ENCODE data around the gene ACTN4. TPM values are rescaled to one million over a fixed set of nuclear protein-coding genes. Genes with fewer than 3 reads are reported as not detected.

Gene ACTN4
- total and polyA plus RNA-seq, 10 of the 15 experiments (the other 5 are each of a cell fraction or from before 2014, with no cell fraction given), result 2.4 to 293 (median 72.5) TPM

GRCh38 chr19:38773469-38774177 lies 126.2 kb downstream of the ACTN4 start, which contains the start of gene LGALS7:
Gene LGALS7 (minus strand): TSS chr19:38773517. CDS start chr19:38773492, 25 bp downstream.
- Histone ChIP-seq H3K4me2 (ENCODE audit: control insufficient read depth, insufficient read depth) (no peak within 1 kb of the TSS), H3K9me3 (replicated peaks; ENCODE audit: control insufficient read depth, insufficient read depth, low read length) (no peaks in the 10 kb centered on the region), H3K36me3 (ENCODE audit: control insufficient read depth in 2 of 2, insufficient read depth in 2 of 2, low read length in 1 of 2) (no peaks in the 10 kb centered on the region), H3K27ac (ENCODE audit: control insufficient read depth, insufficient read depth) (no peak within 1 kb of the TSS), H3K4me1 (ENCODE audit: control insufficient read depth, insufficient read depth, low read length) (no peaks in the 10 kb centered on the region), H3K4me3 (no peak within 1 kb of the TSS), H3K27me3 (replicated peaks in 1 of 2; ENCODE audit: control insufficient read depth in 2 of 2, insufficient read depth in 2 of 2, low read length in 1 of 2) (no peaks in the 10 kb centered on the region), H3K9ac (ENCODE audit: control insufficient read depth, insufficient read depth, low read length) (no peak within 1 kb of the TSS), H3K79me2 (ENCODE audit: control insufficient read depth, insufficient read depth, low read length) (no peaks in the 10 kb centered on the region), H2AFZ (ENCODE audit: control insufficient read depth, low read depth, low read length) (no peak within 1 kb of the TSS), H4K20me1 (ENCODE audit: control insufficient read depth, insufficient read depth) (no peaks in the 10 kb centered on the region)
- ATAC-seq, result no peak
- intact Hi-C loops (cut with micrococcal nuclease; ENCODE audit: unreplicated experiment), result no loop called here
- in situ Hi-C loops (cut with MboI), result no loop called here
- no TSS peak for BruUV-seq (replicated peaks)
- no peak for DNase-seq (ENCODE audit: low read depth, low spot score)
- ChIA-PET CTCF (no interaction called here), SMC1A (ENCODE audit: uncharacterized antibody, unreplicated experiment) (no interaction called here), POLR2A (no interaction called here), RAD21 (ENCODE audit: unreplicated experiment) (no interaction called here)
- TF ChIP-seq HDAC2 (IDR thresholded peaks at IDR 0.05) (no peak), NFIC (IDR thresholded peaks at IDR 0.05; ENCODE audit: low read depth, low read length) (no peak), MYC (IDR thresholded peaks at IDR 0.05; ENCODE audit: insufficient read depth, insufficient read length, insufficient replicate concordance, low read length, severe bottlenecking) (no peak), IKZF2 (IDR thresholded peaks at IDR 0.05) (no peak), IRF5 (IDR thresholded peaks at IDR 0.05; ENCODE audit: borderline replicate concordance) (no peak), ZNF217 (IDR thresholded peaks at IDR 0.05) (no peak), GATAD2B (conservative IDR thresholded peaks at IDR 0.05; ENCODE audit: low read depth) (no peak), RAD51 (IDR thresholded peaks at IDR 0.05) (no peak), CREB1 (IDR thresholded peaks at IDR 0.05; ENCODE audit: low read depth) (no peak), HDAC6 (IDR thresholded peaks at IDR 0.05; ENCODE audit: unreplicated experiment) (no peak)
- TF ChIP-seq, protein P1, sequence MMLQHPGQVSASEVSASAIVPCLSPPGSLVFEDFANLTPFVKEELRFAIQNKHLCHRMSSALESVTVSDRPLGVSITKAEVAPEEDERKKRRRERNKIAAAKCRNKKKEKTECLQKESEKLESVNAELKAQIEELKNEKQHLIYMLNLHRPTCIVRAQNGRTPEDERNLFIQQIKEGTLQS (IDR thresholded peaks at IDR 0.05; ENCODE audit: borderline replicate concordance, extremely low read depth, low read depth, low read length), result no peak
- no peak for FAIRE-seq
- 62% methylated on average over 6 of the region's 14 CpGs for WGBS (ENCODE audit: insufficient coverage, insufficient replicate concordance, low lambda C conversion rate, missing lambda C conversion rate)

Measured in GM12878 (cell line).